NCI-H2171 (cell line): ENCODE results near the gene AIF1L.
A peak's percentile ranks its signal among the peaks of the same experiment; 100 is the strongest.
"Not testable (repeated sequence)": the region's sequence is repeated elsewhere in the genome, so short reads cannot be mapped to it uniquely, and the experiment has no call there.

ENCODE experiments used
- DNase-seq: peaks from one replicate; lab custom pipeline; 2025; lab: John Stamatoyannopoulos, UW

The AIF1L gene

DNA sequence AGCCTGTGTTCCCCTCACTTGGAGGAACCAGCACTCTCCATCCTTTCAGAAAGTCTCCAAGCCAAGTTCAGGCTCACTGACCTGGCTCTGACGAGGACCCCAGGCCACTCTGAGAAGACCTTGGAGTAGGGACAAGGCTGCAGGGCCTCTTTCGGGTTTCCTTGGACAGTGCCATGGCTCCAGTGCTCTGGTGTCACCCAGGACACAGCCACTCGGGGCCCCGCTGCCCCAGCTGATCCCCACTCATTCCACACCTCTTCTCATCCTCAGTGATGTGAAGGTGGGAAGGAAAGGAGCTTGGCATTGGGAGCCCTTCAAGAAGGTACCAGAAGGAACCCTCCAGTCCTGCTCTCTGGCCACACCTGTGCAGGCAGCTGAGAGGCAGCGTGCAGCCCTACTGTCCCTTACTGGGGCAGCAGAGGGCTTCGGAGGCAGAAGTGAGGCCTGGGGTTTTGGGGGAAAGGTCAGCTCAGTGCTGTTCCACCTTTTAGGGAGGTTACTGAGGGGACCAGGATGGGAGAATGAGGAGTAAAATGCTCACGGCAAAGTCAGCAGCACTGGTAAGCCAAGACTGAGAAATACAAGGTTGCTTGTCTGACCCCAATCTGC is 24.4 kb downstream of the AIF1L start:
- no peak for DNase-seq

DNA sequence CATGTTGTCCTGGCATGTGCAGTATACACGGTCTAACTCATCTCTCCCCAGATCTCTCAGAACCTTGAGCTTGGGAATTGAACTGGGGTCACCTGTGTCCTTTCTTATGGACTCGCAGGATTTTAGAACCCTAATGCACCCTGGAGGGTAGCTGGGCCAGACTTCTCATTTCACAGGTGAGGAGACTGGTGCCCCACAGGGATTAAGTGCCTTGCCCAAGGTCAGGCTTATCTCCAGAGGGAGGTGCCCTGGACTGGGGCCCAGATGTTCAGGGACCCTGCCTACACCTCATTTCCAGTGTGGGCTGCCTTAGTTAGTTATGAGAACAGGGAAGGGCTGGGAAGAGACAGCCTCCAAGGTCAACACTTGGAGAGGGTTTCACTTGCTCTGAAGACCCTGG is 25.0 kb downstream of the AIF1L start:
- no peak for DNase-seq

DNA sequence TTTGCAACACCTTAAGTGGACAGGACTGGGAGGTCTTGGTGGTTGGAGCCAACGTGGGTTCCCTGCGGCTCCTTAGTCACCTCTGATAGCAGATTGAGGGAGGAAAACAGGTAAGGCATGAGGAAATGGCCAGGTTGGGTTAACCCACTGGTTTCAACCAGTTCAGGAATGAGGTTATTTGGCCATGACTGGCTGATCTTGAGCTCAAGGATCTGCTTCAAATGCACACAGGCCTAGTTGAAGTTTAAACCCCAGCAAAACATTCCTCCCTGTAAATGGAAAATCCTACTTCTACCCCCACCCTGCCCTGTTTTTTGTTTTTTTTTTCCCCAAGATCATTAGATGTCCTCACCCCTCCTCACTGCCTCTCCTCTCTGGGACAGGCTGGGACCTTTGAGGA is 25.8 kb downstream of the AIF1L start:
- DNase-seq = no peak

DNA sequence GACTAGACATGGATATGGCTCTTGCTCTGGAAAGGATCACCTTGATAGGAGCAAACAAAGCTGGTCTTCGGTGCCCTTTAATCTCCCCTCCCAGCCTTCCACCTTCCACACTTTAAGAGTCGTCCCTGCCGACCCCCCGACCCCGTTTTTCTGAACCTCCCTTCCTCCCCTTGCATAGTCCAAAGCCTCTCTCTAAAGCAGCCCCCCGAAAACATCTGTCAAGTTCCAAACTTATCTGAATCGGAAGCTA is 28.6 kb downstream of the AIF1L start:
- DNase-seq = no peak

DNA sequence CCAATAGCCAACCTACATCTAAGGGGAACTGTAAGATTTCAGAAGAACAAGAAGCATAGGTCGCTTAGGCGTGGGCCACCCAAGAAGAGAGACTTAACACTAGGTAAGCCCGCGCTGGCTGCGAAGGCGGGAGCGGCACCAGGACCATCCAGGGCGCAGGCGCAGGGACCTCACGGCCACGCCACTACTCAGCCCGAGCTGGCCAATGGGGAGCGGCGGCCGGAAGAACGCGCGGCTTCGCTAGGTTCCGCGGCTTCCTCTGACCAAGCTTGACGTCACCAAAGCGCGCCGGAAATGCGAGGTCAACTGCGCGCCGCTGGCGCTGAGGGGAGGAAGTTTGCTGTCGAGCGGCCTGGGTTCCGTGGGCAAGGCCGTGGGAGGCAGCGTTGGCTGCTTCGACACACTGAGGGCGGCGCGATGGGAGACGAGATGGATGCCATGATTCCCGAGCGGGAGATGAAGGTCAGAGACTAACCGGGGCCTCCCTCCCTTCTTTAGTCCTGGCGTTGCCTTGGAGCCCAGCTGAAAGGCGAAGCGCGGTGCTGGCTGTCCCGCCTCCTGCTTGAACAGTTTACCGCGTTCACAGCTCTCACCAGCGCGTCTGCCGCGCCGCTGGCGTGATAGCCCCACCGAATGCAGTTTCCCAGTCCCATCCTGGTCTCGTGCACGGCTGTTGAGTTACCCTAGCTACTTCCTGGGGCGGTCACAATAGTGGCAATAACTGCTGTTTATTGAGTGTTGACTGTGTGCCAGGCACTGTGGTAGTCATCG is 29.1 kb downstream of the AIF1L start, which contains the start of gene NUP214:
NUP214 (plus strand) TSS at position 299 of the 771 bp plus-strand sequence; CDS start at position 418, 119 bp downstream.
- DNase-seq = peak; percentile 100

DNA sequence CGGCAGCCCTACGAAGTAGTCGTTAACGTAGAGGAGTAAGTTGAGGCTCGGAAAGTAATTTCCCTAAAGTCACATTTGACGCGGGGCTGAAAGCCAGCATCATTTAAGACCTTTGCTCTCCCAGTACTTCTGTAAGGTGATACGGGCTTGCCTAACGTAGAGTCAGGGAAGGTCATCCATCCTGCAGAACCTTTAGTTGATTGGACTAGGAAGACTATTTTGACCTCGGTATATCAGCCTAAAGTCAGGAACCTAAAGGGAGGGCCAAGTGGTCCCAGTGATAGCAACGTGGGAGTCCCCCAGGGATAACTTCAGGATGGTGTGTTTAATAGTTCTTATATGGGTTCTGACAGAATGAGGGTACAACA is 29.7 kb downstream of the AIF1L start:
- no peak for DNase-seq

DNA sequence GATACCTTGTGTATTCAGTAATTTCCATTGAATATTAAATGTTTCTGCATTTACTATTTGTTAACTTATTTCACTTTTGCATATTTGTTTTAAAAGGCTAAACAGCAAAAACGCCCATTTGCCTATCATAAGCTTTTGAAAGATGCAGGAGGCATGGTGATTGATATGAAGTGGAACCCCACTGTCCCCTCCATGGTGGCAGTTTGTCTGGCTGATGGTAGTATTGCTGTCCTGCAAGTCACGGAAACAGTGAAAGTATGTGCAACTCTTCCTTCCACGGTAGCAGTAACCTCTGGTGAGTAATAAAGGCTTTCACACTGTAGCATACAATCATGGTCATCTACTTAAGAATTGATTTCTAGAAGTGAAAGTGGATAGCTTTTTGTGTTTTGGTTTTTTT is 32.9 kb downstream of the AIF1L start:
- no peak for DNase-seq

DNA sequence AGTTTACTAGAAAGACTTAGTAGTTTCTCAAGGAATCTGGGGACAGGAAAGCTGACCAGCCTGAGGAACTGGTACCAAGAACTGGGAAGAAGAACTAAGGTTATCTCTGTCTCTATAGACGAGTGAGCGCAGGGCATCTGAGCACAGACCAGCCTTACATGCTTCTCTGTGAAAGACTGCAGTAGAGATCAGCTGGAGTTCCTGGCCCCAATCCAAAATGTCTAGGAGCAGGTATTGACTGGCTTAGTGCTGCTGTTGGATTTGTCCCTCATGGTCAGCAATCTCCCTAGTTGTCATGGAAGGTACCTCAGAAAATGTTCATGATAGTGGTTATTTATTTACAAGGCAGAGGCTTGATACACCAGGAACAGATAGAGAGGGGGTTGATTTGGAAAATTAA is 42.3 kb downstream of the AIF1L start:
- DNase-seq = no peak

DNA sequence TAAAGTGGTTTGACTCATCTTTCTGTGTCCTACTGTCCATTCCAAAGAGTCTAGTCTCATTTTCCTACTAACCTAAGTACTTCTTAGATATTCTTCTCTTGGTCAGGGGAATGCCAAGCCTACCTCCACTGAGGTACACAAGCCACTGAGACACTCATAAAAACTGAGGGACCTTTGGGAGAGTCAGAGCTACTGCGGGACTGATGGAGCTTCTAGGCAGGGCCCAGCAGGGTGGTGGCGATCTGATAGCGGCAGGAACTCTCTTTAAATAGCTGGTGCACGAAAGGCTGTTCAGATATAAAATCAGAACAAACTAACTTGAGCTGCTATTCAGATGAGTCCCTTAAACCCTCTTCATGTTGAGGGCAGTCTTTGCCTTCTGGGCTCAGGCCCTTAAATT is 43.8 kb downstream of the AIF1L start:
- DNase-seq = no peak

DNA sequence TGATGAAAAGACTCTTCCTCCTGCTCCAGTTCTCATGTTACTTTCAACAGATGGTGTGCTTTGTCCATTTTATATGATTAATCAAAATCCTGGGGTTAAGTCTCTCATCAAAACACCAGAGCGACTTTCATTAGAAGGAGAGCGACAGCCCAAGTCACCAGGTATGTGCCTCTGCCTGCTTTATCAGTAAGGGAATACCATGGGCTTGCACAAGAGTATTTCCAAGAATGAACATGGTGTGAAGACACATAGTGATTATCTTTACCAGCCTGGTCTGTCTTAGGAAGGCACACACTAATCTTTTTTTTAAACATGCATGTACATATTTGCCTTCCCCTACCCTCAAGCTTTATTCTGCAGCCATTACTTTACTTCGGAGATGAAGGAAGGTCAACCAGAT is 44.2 kb downstream of the AIF1L start:
- no peak for DNase-seq

DNA sequence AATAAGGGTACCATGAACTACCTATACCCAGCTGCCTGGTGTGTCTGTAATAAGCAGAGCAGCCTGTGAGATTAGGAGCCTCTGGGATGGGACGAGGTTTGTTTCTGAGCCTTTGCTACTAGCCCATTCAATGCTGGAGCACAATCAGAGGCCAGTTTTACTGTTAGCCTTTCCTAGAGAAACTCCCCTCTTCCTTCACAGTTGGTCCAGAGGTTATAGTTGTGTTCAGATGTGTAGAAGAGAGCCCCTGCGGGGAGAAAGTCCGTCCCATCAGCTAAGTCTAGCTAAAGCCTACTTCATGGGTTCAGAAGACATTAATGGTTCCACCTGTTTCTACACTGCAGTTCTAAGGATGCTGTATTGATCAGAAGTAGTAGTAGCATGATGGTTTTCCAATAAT is 45.8 kb downstream of the AIF1L start:
- no peak for DNase-seq

DNA sequence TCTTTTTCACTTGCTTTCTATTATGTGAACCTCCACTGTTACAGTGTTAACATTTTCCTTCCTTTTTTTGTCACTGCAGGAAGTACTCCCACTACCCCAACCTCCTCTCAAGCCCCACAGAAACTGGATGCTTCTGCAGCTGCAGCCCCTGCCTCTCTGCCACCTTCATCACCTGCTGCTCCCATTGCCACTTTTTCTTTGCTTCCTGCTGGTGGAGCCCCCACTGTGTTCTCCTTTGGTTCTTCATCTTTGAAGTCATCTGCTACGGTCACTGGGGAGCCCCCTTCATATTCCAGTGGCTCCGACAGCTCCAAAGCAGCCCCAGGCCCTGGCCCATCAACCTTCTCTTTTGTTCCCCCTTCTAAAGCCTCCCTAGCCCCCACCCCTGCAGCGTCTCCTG is 47.9 kb downstream of the AIF1L start:
- no peak for DNase-seq

DNA sequence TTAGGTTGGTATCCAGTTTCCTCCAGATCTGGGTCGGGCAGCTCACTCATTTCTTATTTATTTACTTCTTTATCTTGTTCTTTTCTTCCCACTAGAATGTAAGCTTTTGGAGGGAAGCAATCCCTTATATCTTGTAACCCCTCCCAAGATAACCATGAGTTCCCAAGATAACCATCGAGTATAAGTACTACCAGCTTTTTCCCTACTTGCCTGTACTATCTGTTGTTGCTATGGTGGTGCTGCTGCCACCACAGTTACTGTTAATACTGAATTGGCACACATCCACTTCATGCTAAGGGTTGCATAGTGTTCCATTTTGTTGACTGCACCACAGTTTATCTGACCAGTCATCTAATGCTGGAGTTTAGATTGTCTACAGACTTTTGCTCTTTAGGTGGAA is 48.9 kb downstream of the AIF1L start:
- no peak for DNase-seq

DNA sequence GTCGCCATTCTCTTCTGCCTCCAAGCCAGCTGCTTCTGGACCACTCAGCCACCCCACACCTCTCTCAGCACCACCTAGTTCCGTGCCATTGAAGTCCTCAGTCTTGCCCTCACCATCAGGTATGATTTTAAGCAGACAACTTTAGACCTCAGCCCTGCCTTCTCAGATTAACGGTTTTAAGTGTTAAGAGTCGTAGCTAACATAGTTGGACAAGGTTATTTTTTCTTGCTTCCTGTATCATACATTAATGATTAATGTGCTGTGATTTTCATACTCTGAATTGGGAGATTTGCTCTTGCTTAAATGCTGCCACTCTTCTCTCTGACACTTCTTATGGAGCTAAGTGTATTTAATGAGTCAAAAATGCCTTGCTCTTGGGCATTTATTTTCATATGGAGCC is 49.9 kb downstream of the AIF1L start:
- no peak for DNase-seq

DNA sequence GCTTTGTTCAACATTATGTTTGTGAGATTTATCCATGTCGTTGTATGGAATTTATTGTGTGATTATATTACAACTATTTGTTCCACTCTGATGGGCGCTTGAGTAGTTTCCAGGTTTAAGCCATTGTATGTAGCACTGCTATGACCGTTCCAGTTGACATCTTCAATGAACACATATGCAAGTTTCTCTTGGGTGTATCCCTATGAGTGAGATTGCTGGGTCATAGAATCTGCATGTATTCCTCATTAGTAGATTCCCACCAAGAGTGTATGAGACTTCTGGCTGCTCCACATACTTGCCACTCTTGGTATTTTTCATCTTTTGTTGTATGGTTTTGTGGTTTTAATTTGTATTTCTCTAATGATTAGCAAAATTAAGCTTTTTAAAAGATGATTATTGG is 51.9 kb downstream of the AIF1L start:
- no peak for DNase-seq

DNA sequence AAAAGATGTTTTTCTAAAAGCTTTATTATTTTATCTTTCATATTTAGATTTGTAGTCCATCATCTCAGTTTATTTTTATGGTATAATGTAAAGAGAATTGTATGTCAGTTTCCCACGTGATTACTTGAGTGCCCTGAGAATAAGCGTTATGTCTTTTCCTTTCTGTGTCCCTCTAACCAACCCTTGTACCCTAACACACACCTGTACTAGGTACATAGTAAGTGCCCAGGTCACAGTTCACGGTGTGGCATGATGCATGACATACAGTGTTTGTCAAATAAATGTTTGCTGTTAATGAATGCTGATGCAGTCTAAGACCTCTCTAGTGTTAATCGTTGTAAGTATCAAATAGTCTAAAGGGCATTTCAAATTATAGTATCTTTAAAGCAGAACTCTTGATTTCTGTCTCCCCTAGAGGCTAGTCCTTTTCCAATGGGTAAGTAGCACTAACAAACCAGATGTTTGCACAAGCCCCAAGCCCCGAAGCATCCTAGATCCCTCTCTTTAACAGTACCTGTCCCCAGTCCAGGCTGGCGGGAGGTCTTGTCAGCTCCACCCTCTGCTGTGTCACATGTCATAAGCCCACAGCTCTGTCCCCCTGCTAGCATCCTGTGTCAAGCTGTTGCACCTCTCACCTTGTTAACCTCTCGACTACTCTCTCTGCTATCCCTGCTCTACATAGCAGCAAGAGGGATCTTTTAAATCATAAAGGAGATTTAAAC is 52.8 kb downstream of the AIF1L start:
- DNase-seq = no peak

DNA sequence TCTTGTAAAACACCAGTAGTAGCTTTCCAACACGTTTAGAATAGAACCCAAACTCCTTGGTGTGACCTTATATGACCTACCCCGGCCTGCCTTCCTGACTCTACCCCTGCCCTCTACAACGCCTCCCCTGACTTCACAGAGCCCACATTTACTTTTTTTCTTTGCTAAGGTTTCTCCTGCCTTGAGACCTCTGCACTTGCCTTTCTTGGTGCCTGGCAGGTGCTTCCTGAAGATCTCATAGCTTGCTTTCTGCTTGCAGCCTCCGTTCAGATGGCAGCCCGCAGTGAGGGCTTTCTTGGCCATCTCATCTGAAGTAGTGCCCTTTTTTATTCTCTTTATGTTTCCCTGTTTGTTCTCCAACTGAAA is 53.3 kb downstream of the AIF1L start:
- DNase-seq = no peak

DNA sequence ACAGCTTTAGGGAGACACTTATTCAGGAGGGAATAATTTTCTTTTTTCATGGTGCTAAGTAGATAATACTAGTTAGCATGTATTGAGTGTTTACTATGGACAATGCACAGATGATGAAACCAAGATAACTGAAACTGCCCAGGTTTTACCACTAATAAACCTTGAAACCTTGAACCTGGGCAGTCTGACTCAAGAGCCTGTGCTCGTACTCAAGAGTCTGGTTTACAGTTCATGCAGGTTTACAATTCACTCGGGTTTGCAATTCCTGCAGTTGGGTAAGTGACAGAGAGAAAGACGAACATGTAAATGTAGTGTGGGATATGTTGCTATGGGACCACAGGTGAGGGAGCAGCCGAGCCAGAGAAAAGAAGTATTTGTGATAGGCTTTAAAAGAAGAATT is 57.3 kb downstream of the AIF1L start:
- no peak for DNase-seq

DNA sequence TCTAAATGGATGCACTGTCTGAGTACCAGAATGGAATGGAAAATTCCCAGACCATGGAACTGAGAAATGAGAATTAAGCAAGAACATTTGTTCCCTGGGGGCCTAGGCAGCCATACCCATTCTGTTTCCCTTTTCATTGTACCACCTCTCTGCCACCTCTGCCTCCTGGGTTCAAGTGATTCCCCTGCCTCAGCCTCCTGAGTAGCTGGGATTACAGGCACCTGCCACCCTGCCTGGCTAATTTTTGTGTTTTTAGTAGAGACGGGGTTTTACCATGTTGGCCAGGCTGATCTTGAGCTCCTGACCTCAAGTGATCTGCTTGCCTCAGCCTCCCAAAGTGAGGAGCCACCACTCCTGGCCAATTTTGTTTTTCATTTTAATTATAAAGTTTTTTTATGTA is 62.3 kb downstream of the AIF1L start:
- not testable (repeated sequence) for DNase-seq

DNA sequence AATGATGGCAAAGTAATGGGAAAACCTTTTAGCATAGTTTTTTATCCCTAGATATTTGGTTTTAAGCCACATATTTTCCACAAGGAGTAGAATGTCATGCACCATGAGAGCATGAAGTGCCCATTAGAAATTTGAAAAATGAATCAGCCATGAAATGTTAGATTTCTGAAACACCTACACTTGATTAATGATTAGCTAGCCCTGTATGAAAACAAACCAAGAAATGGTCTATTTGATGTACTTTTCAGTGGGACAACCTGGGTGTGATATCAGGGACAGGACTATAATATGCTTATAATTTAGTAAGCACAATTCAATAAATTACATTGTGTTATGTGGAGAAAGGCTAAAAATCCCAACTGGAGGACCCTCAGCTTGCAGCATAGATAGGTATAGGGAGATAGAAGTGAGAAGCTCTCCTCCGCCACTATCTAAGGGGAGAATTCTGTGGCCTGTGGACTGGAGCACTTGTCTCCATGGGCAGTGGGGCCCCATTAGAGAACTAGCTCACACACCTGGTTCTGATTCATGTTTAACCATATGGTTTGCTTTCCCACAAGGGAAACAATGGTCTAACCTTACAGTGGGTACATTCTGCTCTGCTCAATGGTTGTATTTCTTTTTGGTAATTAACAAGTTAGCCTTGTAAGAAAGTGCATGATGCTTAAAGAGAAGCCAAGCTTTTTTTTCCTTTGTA is 64.2 kb downstream of the AIF1L start:
- DNase-seq = no peak

DNA sequence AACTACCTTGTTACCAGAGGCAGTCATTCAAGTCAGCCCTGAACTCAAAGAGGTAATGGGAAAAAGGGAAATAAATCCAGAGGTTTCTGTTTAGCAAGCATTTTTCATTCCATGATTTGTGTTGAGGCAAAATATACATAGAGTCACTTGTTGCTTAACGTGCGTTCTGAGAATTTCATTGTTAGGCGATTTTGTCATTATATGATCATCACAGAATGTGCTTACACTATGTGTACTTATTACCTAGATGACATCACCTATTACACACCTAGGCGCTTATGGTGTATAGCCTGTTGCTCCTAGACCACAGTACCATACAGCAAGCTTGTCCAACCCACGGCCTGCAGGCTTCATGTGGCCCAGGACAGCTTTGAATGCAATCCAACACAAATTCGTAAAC is 65.3 kb downstream of the AIF1L start:
- no peak for DNase-seq

DNA sequence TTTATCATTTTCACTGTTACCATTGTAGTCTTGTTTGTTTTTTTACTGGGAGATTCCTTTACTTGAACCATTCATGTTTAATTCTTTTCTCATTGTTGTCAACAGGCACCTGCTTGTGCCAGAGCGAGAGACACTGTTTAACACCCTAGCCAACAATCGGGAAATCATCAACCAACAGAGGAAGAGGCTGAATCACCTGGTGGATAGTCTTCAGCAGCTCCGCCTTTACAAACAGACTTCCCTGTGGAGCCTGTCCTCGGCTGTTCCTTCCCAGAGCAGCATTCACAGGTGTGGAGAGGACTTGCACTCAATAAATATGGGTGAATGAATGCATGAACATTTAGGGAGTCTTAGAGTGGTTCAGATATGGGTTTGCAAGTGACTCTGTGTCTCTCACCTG is 66.6 kb downstream of the AIF1L start:
- DNase-seq = no peak

DNA sequence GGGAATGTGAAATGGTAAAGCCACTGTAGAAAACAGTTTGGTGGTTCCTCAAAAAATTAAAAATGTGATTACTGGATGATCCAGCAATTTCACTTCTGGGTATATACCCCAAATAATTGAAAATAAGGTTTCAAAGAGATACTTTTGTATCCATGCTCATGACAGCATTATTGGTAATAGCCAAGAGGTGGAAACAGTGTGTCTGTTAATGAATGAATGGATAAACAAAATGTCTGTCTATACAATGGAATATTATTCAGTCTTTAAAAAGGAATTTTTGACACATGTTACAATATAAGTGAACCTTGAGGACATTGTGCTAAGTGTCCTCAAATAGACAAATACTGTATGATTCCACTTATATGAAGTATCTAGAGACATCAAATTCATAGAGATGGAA is 69.2 kb downstream of the AIF1L start:
- no peak for DNase-seq
